ENCODE measurements around the gene HSPA1B.
A peak's percentile ranks its signal among the peaks of the same experiment; 100 is the strongest.
"Not testable (repeated sequence)": the region's sequence is repeated elsewhere in the genome, so short reads cannot be mapped to it uniquely, and the experiment has no call there.

HSPA1B gene

GRCh38 chr6:31819871-31820299, 7.7 kb upstream of the HSPA1B start:
- no peak for TF ChIP-seq CTCF (conservative IDR thresholded peaks at IDR 0.05)
- no peak for TF ChIP-seq ZFX (IDR thresholded peaks at IDR 0.05)
- no peak overlapping the region for H3K27ac ChIP-seq

DNA sequence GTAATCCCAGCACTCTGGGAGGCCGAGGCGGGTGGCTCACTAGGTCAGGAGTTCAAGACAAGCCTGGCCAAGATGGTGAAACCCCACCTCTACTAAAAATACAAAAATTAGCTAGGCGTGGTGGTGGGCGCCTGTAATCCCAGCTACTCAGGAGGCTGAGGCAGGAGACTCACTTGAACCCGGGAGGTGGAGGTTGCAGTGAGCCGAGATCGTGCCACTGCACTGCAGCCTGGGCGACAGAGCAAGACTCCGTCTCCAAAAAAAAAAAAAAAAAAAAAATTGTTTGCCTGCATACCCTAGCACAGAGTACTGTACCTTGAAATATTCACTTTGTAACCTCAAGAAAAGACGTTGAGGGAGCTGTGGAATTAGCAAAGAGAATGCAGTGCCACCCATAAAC, 7.1 kb upstream of the HSPA1B start:
- not testable (repeated sequence) for H3K27ac ChIP-seq

- H3K27ac ChIP-seq: peak overlapping the region; percentile 92
- no peak for TF ChIP-seq CTCF (conservative IDR thresholded peaks at IDR 0.05)
- no peak for TF ChIP-seq ZFX (IDR thresholded peaks at IDR 0.05)
These were observed 6.1 kb upstream of the HSPA1B start for GRCh38 chr6:31821301-31822035.

DNA sequence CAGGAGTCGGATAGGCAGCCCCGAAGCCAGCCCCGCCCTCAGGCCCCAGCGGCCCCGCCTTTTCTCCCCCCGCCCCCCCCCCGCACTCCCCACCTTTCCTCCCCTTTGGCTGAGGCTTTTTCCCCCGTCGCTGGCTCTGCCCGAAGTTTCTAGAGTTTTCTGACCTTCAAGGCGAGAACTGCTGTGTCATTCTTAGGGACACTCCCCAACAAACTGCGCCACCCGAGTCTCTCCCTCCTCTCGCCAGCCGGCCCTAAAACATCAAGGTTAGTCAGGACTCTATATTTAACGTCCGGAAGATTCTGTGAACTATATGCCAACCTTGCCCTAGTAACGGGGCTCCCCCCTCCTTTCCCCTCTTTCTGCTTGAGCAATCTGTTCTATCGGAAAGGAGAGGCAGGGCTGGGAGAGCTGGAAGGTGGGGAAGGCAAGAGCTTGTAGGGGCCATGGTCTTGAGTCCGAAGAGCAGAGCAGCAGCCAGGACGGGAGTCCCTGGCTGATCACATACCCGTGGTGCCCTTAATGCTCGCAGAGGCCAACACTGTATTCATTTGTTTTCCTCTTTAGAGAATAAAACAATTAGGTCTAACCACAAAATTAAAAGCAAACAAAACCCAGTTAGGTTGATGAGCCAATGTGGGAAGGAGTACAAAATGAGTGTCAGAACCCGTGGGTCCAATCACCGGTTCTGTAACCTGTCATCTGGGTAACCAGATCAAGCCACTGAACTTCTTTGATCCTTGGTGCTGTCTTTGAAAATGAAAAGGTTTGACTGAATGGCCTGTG, 5.3 kb upstream of the HSPA1B start:
- peak overlapping the region; percentile 92 for H3K27ac ChIP-seq
- no peak for TF ChIP-seq CTCF (conservative IDR thresholded peaks at IDR 0.05)
- no peak for TF ChIP-seq ZFX (IDR thresholded peaks at IDR 0.05)

DNA sequence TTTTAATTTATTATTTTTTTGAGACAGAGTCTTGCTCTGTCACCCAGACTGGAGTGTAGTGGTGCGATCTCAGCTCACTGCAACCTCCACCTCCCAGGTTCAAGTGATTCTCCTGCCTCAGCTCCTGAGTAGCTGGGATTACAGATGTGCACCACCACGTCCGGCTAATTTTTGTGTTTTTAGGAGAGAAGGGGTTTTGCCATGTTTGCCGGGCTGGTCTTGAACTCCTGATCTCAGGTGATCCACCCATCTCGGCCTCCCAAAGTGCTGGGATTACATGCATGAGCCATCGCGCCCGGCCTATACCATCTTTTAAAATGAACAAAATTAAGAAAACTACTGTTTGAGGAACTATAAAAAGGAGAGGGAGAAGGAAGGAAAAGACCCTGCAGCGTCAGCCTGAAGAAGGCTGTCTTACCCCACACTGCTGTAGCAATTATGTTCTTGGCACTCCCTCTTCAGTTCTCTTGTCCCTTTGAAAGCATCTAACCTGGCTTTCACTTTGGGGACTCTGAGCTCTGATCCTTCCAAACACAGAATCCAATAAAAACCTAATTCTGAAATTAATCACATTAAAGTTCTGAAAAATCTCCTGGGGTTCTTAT, 3.8 kb upstream of the HSPA1B start:
- peak overlapping the region; percentile 91 for H3K27ac ChIP-seq

DNA sequence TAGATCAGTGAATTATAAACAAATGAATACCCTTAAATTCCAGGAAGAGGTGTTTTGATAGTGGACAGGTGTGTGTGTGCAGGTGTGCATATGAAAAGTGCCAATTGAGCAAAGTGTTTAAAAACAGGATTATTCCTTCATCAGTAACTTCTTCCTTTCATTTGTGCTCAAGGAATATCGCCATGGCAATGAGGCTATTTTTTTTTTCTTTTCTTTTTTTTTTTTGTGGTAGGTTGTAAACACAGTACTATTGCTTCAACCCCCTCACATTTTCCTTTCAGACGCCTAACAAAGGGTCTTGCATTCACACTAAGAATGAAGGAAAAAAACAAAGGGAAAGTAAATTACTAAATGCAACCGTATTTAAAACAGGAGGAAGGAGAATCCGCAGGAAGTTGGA, 2.0 kb upstream of the HSPA1B start:
- TF ChIP-seq ZFX (IDR thresholded peaks at IDR 0.05): no peak
- H3K27ac ChIP-seq: peak overlapping the region; percentile 96

- no peak for TF ChIP-seq CTCF (conservative IDR thresholded peaks at IDR 0.05)
- TF ChIP-seq ZFX (IDR thresholded peaks at IDR 0.05): no peak
- peak overlapping the region; percentile 96 for H3K27ac ChIP-seq
These were observed 699 bp upstream of the HSPA1B start for GRCh38 chr6:31826793-31827285.

GRCh38 chr6:31829633-31830283, 2.2 kb downstream of the HSPA1B start:
- peak overlapping the region; percentile 72 for H3K27ac ChIP-seq
- TF ChIP-seq ZFX (IDR thresholded peaks at IDR 0.05) (no peak), CTCF (conservative IDR thresholded peaks at IDR 0.05) (peak; percentile 57)

Measured in C4-2B (cell line).